Tibial artery (tissue), 4 donors: Measurements from ENCODE around the gene SRSF12.
A peak's percentile ranks its signal among the peaks of the same experiment; 100 is the strongest.

Experiments used
- DNase-seq, 2 donors: peaks; one replicate each; pipeline ENCODE4 v3.0.0-alpha.2; 2019
- H3K27ac ChIP-seq, 2 donors: fragments of 200-600 bp; sonication (generic) in 1 of 2; 1 replicate in 1 of 2; 2 replicates in 1 of 2; pipeline ENCODE4 v1.5.1; 2018 to 2019; ENCODE audit warnings: mild to moderate bottlenecking in 1 of 2
- H3K27me3 ChIP-seq, 2 donors: fragments of 200-600 bp; sonication (generic) in 1 of 2; one replicate each; pipeline versions ENCODE4 v1.5.1 to v1.6.0; 2016 to 2019
- H3K36me3 ChIP-seq, 3 donors: fragments of 200-600 bp; sonication (generic) in 2 of 3; one replicate each; pipeline ENCODE4 v1.5.1; 2016 to 2019; ENCODE audit warnings: mild to moderate bottlenecking in 2 of 3
- H3K4me1 ChIP-seq, 4 donors: fragments of 200-600 bp; sonication (generic) in 2 of 4; 1 replicate in 3 of 4; 2 replicates in 1 of 4; pipeline ENCODE4 v1.5.1; 2016 to 2019
- H3K4me3 ChIP-seq, 2 donors: fragments of 200-600 bp; sonication (generic) in 1 of 2; 1 replicate in 1 of 2; 2 replicates in 1 of 2; pipeline ENCODE4 v1.5.1; 2018 to 2019; ENCODE audit warnings: mild to moderate bottlenecking in 2 of 2
- H3K9me3 ChIP-seq, 3 donors: fragments of 200-600 bp; sonication (generic) in 1 of 3; one replicate each; pipeline ENCODE4 v1.5.1; 2016 to 2019
- intact Hi-C: fragments of 100-400 bp; cut with DNase I; formaldehyde crosslinking; loops from one replicate; pipeline ENCODE4 v1.15.0; 2023; ENCODE audit warnings: low total_unique reads
- TF ChIP-seq, protein P1 (sequence below), 2 experiments: fragments of 200-600 bp in 1 of 2; fragments of 450-650 bp in 1 of 2; IDR thresholded peaks; one replicate each; pipeline ENCODE4 v1.5.1; 2017 to 2019; ENCODE audit warnings: antibody characterized with exemption in 2 of 2, mild to moderate bottlenecking in 1 of 2, moderate library complexity in 1 of 2

The SRSF12 gene

GRCh38 chr6:89120371-89120770 is 2.5 kb upstream of the SRSF12 start:
- Histone ChIP-seq H3K4me1 (peaks cover 0 to 17% (median 9%) of the 10 kb centered on the region in 4 donors), H3K9me3 (no peaks in the 10 kb centered on the region), H3K27me3 (no peaks in the 10 kb centered on the region), H3K4me3 (no peak overlapping the region), H3K27ac (no peak overlapping the region), H3K36me3 (no peaks in the 10 kb centered on the region)
- TF ChIP-seq, protein P1, sequence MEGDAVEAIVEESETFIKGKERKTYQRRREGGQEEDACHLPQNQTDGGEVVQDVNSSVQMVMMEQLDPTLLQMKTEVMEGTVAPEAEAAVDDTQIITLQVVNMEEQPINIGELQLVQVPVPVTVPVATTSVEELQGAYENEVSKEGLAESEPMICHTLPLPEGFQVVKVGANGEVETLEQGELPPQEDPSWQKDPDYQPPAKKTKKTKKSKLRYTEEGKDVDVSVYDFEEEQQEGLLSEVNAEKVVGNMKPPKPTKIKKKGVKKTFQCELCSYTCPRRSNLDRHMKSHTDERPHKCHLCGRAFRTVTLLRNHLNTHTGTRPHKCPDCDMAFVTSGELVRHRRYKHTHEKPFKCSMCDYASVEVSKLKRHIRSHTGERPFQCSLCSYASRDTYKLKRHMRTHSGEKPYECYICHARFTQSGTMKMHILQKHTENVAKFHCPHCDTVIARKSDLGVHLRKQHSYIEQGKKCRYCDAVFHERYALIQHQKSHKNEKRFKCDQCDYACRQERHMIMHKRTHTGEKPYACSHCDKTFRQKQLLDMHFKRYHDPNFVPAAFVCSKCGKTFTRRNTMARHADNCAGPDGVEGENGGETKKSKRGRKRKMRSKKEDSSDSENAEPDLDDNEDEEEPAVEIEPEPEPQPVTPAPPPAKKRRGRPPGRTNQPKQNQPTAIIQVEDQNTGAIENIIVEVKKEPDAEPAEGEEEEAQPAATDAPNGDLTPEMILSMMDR (IDR thresholded peaks at IDR 0.05), result no peak
- intact Hi-C loops, result loop anchor here (5.0 kb wide), 1 partner anchor 133 kb away; no protein-coding TSS in a partner anchor
- DNase-seq, result no peak

GRCh38 chr6:89118931-89119330 is 1.1 kb upstream of the SRSF12 start:
- no peak for DNase-seq
- intact Hi-C loops, result no loop called here
- TF ChIP-seq, protein P1 (IDR thresholded peaks at IDR 0.05), result no peak

GRCh38 chr6:89116702-89117101 is 1.2 kb downstream of the SRSF12 start:
- H3K36me3 ChIP-seq, result no peaks in the 10 kb centered on the region
- TF ChIP-seq, protein P1 (IDR thresholded peaks at IDR 0.05), result no peak
- no peak for DNase-seq
- no peaks in the 10 kb centered on the region for H3K9me3 ChIP-seq
- intact Hi-C loops, result no loop called here
- H3K4me3 ChIP-seq, result peak overlapping the region; percentile 67 to 69
- peaks cover 0 to 17% (median 9%) of the 10 kb centered on the region in 4 donors for H3K4me1 ChIP-seq
- no peak overlapping the region for H3K27ac ChIP-seq
- H3K27me3 ChIP-seq, result no peaks in the 10 kb centered on the region

More at GRCh38 chr6:89118931-89119330, 1.1 kb upstream of the SRSF12 start:
- no peaks in the 10 kb centered on the region for H3K36me3 ChIP-seq
- no peaks in the 10 kb centered on the region for H3K27me3 ChIP-seq
- H3K4me3 ChIP-seq, result no peak overlapping the region
- H3K27ac ChIP-seq, result no peak overlapping the region
- H3K9me3 ChIP-seq, result no peaks in the 10 kb centered on the region
- H3K4me1 ChIP-seq, result peaks cover 0 to 17% (median 9%) of the 10 kb centered on the region in 4 donors

DNA sequence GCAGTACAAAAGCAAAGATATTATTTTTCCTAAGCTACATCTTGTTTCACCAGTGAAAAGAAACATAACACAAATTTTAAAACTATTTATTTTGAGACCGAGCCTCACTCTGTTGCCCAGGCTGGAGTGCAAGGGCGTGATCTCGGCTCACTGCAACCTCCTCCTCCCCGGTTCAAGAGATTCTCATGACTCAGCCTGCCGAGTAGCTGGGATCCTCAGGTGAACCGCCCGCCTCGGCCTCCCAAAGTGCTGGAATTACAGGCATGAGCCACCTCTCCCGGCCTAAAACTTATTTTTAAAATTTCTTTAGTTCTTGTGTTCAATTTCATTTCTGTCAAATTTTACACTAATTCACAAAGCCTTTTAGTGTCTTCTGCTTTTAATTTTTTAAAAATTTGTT is 5.9 kb downstream of the SRSF12 start:
- Histone ChIP-seq H3K9me3 (no peaks in the 10 kb centered on the region), H3K4me3 (no peak overlapping the region), H3K4me1 (peaks cover 0 to 6% (median 3%) of the 10 kb centered on the region in 4 donors), H3K36me3 (no peaks in the 10 kb centered on the region), H3K27me3 (no peaks in the 10 kb centered on the region), H3K27ac (no peak overlapping the region)
- TF ChIP-seq, protein P1 (IDR thresholded peaks at IDR 0.05), result no peak
- intact Hi-C loops, result no loop called here
- no peak for DNase-seq

DNA sequence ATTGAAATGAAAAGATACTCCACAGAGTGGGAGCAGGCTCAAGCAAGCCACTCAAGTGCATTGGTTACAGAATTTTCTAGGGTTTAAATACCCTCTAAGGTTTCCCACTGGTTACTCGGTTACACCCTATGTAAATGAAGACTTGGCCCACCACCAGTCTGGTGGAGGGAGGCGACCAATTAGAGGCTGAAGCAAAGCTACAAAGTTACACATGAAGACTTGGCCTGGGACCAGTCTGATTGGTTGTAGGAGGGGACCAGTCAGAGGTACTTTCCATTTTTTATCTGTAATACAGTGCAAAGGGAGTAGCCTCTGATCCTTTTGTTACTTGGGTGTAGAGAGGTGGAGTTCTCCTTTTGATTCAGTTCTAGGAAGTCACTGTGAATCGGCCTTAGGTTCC is 7.6 kb downstream of the SRSF12 start:
- intact Hi-C loops, result no loop called here
- no peak for DNase-seq
- H3K4me3 ChIP-seq, result no peak overlapping the region
- no peaks in the 10 kb centered on the region for H3K9me3 ChIP-seq
- H3K27ac ChIP-seq, result no peak overlapping the region
- no peaks in the 10 kb centered on the region for H3K4me1 ChIP-seq
- TF ChIP-seq, protein P1 (IDR thresholded peaks at IDR 0.05), result no peak
- no peaks in the 10 kb centered on the region for H3K27me3 ChIP-seq
- H3K36me3 ChIP-seq, result no peaks in the 10 kb centered on the region

DNA sequence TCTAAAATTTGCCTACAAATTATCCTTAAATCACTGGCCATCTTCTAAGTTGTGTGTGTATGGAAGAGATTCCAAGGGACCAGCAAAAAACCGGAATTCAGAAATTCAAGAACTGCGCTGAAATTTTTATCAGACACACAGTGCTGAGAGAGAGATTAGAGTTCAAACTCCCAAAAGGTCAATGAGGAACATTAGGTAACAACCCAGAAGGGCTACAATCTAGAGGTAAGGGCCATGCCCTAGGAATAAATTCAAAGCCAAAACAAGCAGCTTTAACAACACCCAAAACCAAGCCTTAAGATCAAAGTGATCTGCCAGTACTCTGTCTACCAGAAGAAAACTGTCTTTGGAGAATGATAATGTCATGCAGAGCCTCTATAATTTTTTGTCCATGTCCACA is 17.8 kb downstream of the SRSF12 start:
- Histone ChIP-seq H3K9me3 (no peaks in the 10 kb centered on the region), H3K27ac (no peak overlapping the region), H3K27me3 (no peaks in the 10 kb centered on the region), H3K36me3 (peaks cover 0 to 6% (median 0%) of the 10 kb centered on the region in 3 donors), H3K4me1 (peaks cover 0 to 14% (median 0%) of the 10 kb centered on the region in 4 donors), H3K4me3 (no peak overlapping the region)
- no peak for DNase-seq
- TF ChIP-seq, protein P1 (IDR thresholded peaks at IDR 0.05), result no peak
- intact Hi-C loops, result no loop called here
